Panc1 (cell line): ENCODE results near the gene FBLN7. TPM values are rescaled to one million over a fixed set of nuclear protein-coding genes. Genes with fewer than 3 reads are reported as not detected.

Source experiments
- ATAC-seq: fragments of 200-7000 bp; cut with Tn5 transposase; 2 replicates; pipeline ENCODE4 v1.9.1; 2020; ENCODE audit warnings: mild to moderate bottlenecking, moderate library complexity
- BruUV-seq: library from RNA; stranded (reverse); fragments of 400-500 nt; replicated peaks from 2 replicates; lab custom pipeline; 2021; lab: Mats Ljungman, UMichigan
- CTCF ChIA-PET: fragments of 300-600 bp; sonication (Branson Sonifier 250); formaldehyde crosslinking; loops from one replicate; lab custom pipeline; 2022; ENCODE audit warnings: antibody characterized with exemption; lab: Charles Lee
- POLR2A ChIA-PET: fragments of 300-600 bp; sonication (Branson Sonifier 250); formaldehyde crosslinking; loops from one replicate; lab custom pipeline; 2022; ENCODE audit warnings: antibody characterized with exemption; lab: Charles Lee
- DNase-seq: peaks from one replicate; pipeline ENCODE4 v3.0.0-alpha.2; 2010; ENCODE audit warnings: low read depth, low spot score
- H3K27ac ChIP-seq: 2 replicates; pipeline ENCODE4 v1.5.1; 2011; ENCODE audit warnings: mild to moderate bottlenecking, low read length, inconsistent platforms
- H3K27me3 ChIP-seq: fragments of 200-500 bp; sonication (Bioruptor generic); 2 replicates; pipeline ENCODE4 v1.6.0; 2014; ENCODE audit warnings: low read length, inconsistent platforms; ENCODE audit not compliant: control insufficient read depth, insufficient read depth
- H3K36me3 ChIP-seq: fragments of 200-500 bp; sonication (Bioruptor generic); 2 replicates; pipeline ENCODE4 v1.5.1; 2014; ENCODE audit warnings: inconsistent platforms, mild to moderate bottlenecking, low read length, moderate library complexity; ENCODE audit not compliant: control insufficient read depth, insufficient read depth
- H3K4me1 ChIP-seq: 2 replicates; pipeline ENCODE4 v1.5.1; 2011; ENCODE audit warnings: inconsistent platforms, mild to moderate bottlenecking, low read length, moderate library complexity; ENCODE audit not compliant: control insufficient read depth, insufficient read depth
- H3K4me3 ChIP-seq, 2 experiments: 2 replicates each; pipeline ENCODE4 v1.5.1; 2011 to 2012; ENCODE audit warnings: low read depth in 2 of 2, low read length in 2 of 2, mild to moderate bottlenecking in 2 of 2, inconsistent platforms in 1 of 2, moderate library complexity in 1 of 2
- H3K9me3 ChIP-seq: fragments of 200-500 bp; sonication (Bioruptor generic); 2 replicates; pipeline ENCODE4 v1.5.1; 2014; ENCODE audit warnings: low read depth, mild to moderate bottlenecking, inconsistent platforms, low read length, moderate library complexity; ENCODE audit not compliant: control insufficient read depth, insufficient read depth
- POLR2AphosphoS5 ChIP-seq: IDR thresholded peaks from 2 replicates; pipeline ENCODE4 v1.6.1; 2012; ENCODE audit warnings: mild to moderate bottlenecking, low read depth, low read length, moderate library complexity
- SIN3A ChIP-seq: IDR thresholded peaks from 2 replicates; pipeline ENCODE4 v1.6.1; 2012; ENCODE audit warnings: low read depth, mild to moderate bottlenecking, low read length, moderate library complexity, borderline replicate concordance; ENCODE audit not compliant: insufficient read depth
- TCF7L2 ChIP-seq: IDR thresholded peaks from 2 replicates; pipeline ENCODE4 v1.6.1; 2011; ENCODE audit warnings: mild to moderate bottlenecking, low read depth, low read length, inconsistent platforms
- in situ Hi-C: cut with HindIII; loops from 2 replicates; pipeline ENCODE4 v1.10.0; 2016; ENCODE audit warnings: low sequenced_read_pairs, low pct_unique_long_range_greater_than_20kb
- intact Hi-C: fragments of 100-400 bp; cut with micrococcal nuclease; formaldehyde crosslinking; loops from one replicate; pipeline ENCODE4 v1.10.0; 2022; ENCODE audit not compliant: unreplicated experiment
- total RNA-seq: library from RNA; stranded (reverse); gene quantifications from one replicate; pipeline ENCODE4 v1.2.1, GENCODE V29; 2021; ENCODE audit not compliant: unreplicated experiment
- TF ChIP-seq, protein P1 (sequence below), 2 experiments: IDR thresholded peaks; 2 replicates each; pipeline ENCODE4 v1.6.1; 2011 to 2012; ENCODE audit warnings: low read depth in 2 of 2, control low read depth in 1 of 2, low read length in 1 of 2, mild to moderate bottlenecking in 1 of 2, moderate library complexity in 1 of 2; ENCODE audit not compliant: insufficient read depth in 1 of 2
- TF ChIP-seq, protein P2 (sequence below): fragments of 450-650 bp; IDR thresholded peaks from 2 replicates; pipeline ENCODE4 v1.5.1; 2017; ENCODE audit warnings: mild to moderate bottlenecking

The FBLN7 gene
- total RNA-seq, 1 experiment from 2014 or later = 0.95 TPM

DNA sequence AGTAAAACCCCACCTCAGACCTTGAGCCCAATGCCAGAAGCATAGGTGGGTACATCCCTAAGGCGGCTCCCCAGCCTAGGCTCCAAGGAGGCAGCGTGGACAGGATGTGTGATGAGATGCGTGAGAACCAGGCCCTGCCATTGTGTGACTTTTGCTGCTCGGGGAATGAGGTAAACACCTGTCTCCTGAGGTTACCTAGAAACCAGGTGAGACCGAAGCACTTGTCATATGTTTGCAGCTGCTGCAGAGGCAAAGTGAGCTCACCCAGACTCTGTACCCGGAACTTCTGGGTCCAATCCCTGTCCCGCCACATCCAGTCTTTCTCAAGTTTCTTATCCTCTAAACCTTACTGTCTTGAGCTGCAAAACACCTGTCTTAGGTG, 3.4 kb downstream of the FBLN7 start:
- Histone ChIP-seq H3K4me1 (peaks cover 3% of the 10 kb centered on the region; the same call in 1 of the 2 replicates), H3K36me3 (no peaks in the 10 kb centered on the region), H3K27me3 (no peaks in the 10 kb centered on the region), H3K4me3 (no peak overlapping the region), H3K9me3 (no peaks in the 10 kb centered on the region), H3K27ac (no peak overlapping the region)
- DNase-seq (no peak), ATAC-seq (no peak)
- in situ Hi-C loops (no loop called here), intact Hi-C loops (no loop called here)
- no TSS peak for BruUV-seq
- CTCF ChIA-PET = no interaction called here
- TF ChIP-seq, protein P1, sequence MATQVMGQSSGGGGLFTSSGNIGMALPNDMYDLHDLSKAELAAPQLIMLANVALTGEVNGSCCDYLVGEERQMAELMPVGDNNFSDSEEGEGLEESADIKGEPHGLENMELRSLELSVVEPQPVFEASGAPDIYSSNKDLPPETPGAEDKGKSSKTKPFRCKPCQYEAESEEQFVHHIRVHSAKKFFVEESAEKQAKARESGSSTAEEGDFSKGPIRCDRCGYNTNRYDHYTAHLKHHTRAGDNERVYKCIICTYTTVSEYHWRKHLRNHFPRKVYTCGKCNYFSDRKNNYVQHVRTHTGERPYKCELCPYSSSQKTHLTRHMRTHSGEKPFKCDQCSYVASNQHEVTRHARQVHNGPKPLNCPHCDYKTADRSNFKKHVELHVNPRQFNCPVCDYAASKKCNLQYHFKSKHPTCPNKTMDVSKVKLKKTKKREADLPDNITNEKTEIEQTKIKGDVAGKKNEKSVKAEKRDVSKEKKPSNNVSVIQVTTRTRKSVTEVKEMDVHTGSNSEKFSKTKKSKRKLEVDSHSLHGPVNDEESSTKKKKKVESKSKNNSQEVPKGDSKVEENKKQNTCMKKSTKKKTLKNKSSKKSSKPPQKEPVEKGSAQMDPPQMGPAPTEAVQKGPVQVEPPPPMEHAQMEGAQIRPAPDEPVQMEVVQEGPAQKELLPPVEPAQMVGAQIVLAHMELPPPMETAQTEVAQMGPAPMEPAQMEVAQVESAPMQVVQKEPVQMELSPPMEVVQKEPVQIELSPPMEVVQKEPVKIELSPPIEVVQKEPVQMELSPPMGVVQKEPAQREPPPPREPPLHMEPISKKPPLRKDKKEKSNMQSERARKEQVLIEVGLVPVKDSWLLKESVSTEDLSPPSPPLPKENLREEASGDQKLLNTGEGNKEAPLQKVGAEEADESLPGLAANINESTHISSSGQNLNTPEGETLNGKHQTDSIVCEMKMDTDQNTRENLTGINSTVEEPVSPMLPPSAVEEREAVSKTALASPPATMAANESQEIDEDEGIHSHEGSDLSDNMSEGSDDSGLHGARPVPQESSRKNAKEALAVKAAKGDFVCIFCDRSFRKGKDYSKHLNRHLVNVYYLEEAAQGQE (IDR thresholded peaks at IDR 0.05; ENCODE audit: insufficient read depth in 1 of 2, low read depth in 2 of 2, low read length in 1 of 2) = no peak
- no peak for TF ChIP-seq POLR2AphosphoS5
- no peak for TF ChIP-seq TCF7L2
- TF ChIP-seq, protein P2, sequence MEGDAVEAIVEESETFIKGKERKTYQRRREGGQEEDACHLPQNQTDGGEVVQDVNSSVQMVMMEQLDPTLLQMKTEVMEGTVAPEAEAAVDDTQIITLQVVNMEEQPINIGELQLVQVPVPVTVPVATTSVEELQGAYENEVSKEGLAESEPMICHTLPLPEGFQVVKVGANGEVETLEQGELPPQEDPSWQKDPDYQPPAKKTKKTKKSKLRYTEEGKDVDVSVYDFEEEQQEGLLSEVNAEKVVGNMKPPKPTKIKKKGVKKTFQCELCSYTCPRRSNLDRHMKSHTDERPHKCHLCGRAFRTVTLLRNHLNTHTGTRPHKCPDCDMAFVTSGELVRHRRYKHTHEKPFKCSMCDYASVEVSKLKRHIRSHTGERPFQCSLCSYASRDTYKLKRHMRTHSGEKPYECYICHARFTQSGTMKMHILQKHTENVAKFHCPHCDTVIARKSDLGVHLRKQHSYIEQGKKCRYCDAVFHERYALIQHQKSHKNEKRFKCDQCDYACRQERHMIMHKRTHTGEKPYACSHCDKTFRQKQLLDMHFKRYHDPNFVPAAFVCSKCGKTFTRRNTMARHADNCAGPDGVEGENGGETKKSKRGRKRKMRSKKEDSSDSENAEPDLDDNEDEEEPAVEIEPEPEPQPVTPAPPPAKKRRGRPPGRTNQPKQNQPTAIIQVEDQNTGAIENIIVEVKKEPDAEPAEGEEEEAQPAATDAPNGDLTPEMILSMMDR = no peak
- no peak for TF ChIP-seq SIN3A
- POLR2A ChIA-PET = no interaction called here

DNA sequence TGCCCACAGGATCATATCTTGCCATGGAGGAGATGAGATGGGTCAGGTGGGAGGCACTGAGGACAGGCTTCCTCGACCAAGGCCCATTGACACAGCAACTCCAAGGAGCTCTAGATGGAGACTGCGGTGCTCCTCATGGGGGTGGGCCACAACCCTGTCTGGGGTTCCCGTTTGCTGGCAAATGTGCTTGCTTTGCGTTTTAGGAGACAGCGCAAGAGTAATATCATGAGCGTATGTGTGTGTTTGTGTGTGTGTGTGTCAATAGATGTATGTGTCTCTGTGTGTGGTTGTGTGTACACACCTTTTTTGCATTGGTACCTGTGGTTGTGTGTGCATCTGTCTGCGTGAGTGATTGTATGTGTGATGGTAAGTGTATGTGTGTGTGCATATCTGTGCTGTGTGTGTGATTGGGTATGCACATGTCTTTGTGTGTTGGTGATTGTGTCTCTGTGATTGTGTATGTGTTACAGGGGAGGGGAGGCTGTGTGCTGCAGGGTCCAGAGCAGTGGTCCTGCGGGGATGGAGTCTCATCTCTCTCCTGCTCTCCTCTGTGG, 4.4 kb downstream of the FBLN7 start:
- CTCF ChIA-PET = no interaction called here
- no peak for DNase-seq
- no peak for ATAC-seq
- BruUV-seq = no TSS peak
- H3K27ac ChIP-seq = no peak overlapping the region
- TF ChIP-seq TCF7L2 (no peak), SIN3A (no peak), POLR2AphosphoS5 (no peak)
- TF ChIP-seq, protein P1 (IDR thresholded peaks at IDR 0.05; ENCODE audit: insufficient read depth in 1 of 2, low read depth in 2 of 2, low read length in 1 of 2) = no peak
- TF ChIP-seq, protein P2 = no peak
- in situ Hi-C loops = no loop called here
- H3K36me3 ChIP-seq = no peaks in the 10 kb centered on the region
- peaks cover 3% of the 10 kb centered on the region; the same call in 1 of the 2 replicates for H3K4me1 ChIP-seq
- no peaks in the 10 kb centered on the region for H3K27me3 ChIP-seq
- H3K4me3 ChIP-seq = no peak overlapping the region
- intact Hi-C loops = no loop called here
- no peaks in the 10 kb centered on the region for H3K9me3 ChIP-seq
- POLR2A ChIA-PET = no interaction called here
